ENCODE measurements around the gene CACNA2D3.

The CACNA2D3 gene

GRCh38 chr3:54836871-54837270, 714.5 kb downstream of the CACNA2D3 start:
- peak in 30 of 51 donors; percentile 1 to 65 (median 40) for DNase-seq

- no peak for DNase-seq
Measured at GRCh38 chr3:54837964-54838363, 715.6 kb downstream of the CACNA2D3 start.

GRCh38 chr3:54841471-54841870, 719.1 kb downstream of the CACNA2D3 start:
- no peak for DNase-seq

GRCh38 chr3:54843352-54843751, 721.0 kb downstream of the CACNA2D3 start:
- DNase-seq: no peak

GRCh38 chr3:54844211-54844610, 721.9 kb downstream of the CACNA2D3 start:
- DNase-seq: no peak

- no peak for DNase-seq
Measured at GRCh38 chr3:54845011-54845410, 722.7 kb downstream of the CACNA2D3 start.

- no peak for DNase-seq
Measured at GRCh38 chr3:54845551-54845950, 723.2 kb downstream of the CACNA2D3 start.

- DNase-seq: no peak
Measured at GRCh38 chr3:54846119-54846518, 723.8 kb downstream of the CACNA2D3 start.

GRCh38 chr3:54847361-54847760, 725.0 kb downstream of the CACNA2D3 start:
- DNase-seq: no peak

GRCh38 chr3:54849360-54849759, 727.0 kb downstream of the CACNA2D3 start:
- DNase-seq: no peak

- no peak for DNase-seq
Measured at GRCh38 chr3:54850484-54851018, 728.2 kb downstream of the CACNA2D3 start.

GRCh38 chr3:54853573-54854404, 731.4 kb downstream of the CACNA2D3 start:
- DNase-seq: peak; percentile 13 to 88 (median 68)

- no peak for DNase-seq
Measured at GRCh38 chr3:54856271-54856670, 733.9 kb downstream of the CACNA2D3 start.

GRCh38 chr3:54857343-54857742, 735.0 kb downstream of the CACNA2D3 start:
- DNase-seq: peak in 1 of 51 donors; percentile 34

- DNase-seq: no peak
Measured at GRCh38 chr3:54858093-54858785, 735.9 kb downstream of the CACNA2D3 start.

- no peak for DNase-seq
Measured at GRCh38 chr3:54859184-54859583, 736.8 kb downstream of the CACNA2D3 start.

- no peak for DNase-seq
Measured at GRCh38 chr3:54861248-54862067, 739.1 kb downstream of the CACNA2D3 start.

- no peak for DNase-seq
Measured at GRCh38 chr3:54862526-54862925, 740.2 kb downstream of the CACNA2D3 start.

- no peak for DNase-seq
Measured at GRCh38 chr3:54863366-54863765, 741.0 kb downstream of the CACNA2D3 start.

GRCh38 chr3:54863786-54864185, 741.4 kb downstream of the CACNA2D3 start:
- no peak for DNase-seq

GRCh38 chr3:54865316-54865715, 743.0 kb downstream of the CACNA2D3 start:
- no peak for DNase-seq

- DNase-seq: no peak
Measured at GRCh38 chr3:54866251-54866650, 743.9 kb downstream of the CACNA2D3 start.
